GM18520 (cell line): Measurements from ENCODE around the gene FCGR3B.
A peak's percentile ranks its signal among the peaks of the same experiment; 100 is the strongest.
"Not testable (repeated sequence)": the region's sequence is repeated elsewhere in the genome, so short reads cannot be mapped to it uniquely, and the experiment has no call there.

Experiments used
- ATAC-seq: cut with Tn5 transposase; IDR thresholded peaks from one replicate; pipeline ENCODE4 v1.9.1; 2021; ENCODE audit not compliant: unreplicated experiment

FCGR3B gene

GRCh38 chr1:161631076-161631475 lies at the start of gene FCGR3B:
FCGR3B (minus strand) TSS chr1:161631176; CDS start chr1:161631094, 82 bp downstream.
- no peak for ATAC-seq

DNA sequence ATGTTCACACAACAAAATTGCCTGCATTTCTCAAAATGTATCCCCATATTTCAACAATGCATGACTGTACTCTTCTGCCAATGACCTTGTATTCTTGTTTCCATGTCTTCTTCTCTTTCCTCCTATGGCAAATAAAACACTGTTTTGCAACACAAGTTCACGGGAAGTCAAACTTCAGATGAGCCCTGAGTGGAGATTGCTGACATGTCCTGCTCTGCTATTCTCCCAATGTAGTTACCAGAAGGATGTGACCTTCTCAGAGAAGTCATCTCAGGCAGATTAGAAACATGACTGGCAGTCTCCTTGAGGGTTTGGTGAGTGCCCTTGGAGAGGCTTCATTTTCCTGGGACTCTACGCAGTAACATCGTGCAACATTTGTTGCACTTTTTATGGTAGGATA lies 47.5 kb upstream of the FCGR3B start:
- ATAC-seq: no peak

- no peak for ATAC-seq
Observed at GRCh38 chr1:161676958-161677689, 46.1 kb upstream of the FCGR3B start.

DNA sequence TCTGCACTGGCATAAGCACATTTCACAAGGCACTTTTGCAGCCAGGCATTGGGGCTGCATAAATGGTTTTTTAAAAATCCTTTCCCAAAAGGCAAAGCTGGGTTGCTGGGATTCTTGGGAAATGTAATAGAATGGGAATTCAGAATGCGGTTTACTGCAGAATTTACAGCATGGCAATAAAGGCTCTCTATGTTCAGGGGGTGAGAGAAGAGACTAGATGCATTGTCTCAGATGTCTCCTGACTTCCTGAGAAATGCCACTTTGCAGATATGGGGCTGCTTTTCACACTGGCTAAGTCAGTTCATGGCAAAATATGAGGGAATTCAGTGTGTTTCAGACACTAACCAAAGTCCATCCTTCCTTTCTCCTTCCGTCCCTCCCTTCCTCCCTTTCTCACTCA lies 45.5 kb upstream of the FCGR3B start:
- no peak for ATAC-seq

- not testable (repeated sequence) for ATAC-seq
Observed at GRCh38 chr1:161674908-161675307, 43.9 kb upstream of the FCGR3B start.

GRCh38 chr1:161674447-161674846 lies 43.5 kb upstream of the FCGR3B start:
- not testable (repeated sequence) for ATAC-seq

- not testable (repeated sequence) for ATAC-seq
Observed at GRCh38 chr1:161673437-161673836, 42.5 kb upstream of the FCGR3B start.

- ATAC-seq: not testable (repeated sequence)
Observed at GRCh38 chr1:161671045-161672020, 40.4 kb upstream of the FCGR3B start.

- not testable (repeated sequence) for ATAC-seq
Observed at GRCh38 chr1:161664689-161665088, 33.7 kb upstream of the FCGR3B start.

DNA sequence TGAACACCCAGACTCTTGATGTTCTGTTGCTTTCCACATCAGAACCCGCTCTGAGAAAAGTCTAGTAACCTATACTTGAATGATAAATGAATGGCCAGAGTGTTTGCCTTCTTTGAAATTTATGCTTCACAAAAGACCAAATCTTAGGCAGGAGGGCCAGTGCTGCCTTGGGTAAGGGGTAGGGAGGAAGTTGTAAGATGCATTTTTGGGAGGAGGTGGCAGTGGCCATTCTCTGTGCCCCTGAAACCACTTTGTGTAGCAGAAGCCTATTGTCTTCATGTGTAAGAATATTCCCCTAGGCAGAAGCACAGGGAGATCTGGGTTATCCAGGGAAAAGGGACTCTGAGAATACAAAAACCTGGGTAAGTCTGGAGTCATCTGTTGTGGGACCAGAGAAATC lies 32.6 kb upstream of the FCGR3B start:
- not testable (repeated sequence) for ATAC-seq

GRCh38 chr1:161662684-161663339 lies 31.8 kb upstream of the FCGR3B start, which contains the start of gene FCGR2B:
FCGR2B (plus strand) TSS chr1:161663143; CDS start chr1:161663242, 99 bp downstream.
- peak; percentile 44 for ATAC-seq

DNA sequence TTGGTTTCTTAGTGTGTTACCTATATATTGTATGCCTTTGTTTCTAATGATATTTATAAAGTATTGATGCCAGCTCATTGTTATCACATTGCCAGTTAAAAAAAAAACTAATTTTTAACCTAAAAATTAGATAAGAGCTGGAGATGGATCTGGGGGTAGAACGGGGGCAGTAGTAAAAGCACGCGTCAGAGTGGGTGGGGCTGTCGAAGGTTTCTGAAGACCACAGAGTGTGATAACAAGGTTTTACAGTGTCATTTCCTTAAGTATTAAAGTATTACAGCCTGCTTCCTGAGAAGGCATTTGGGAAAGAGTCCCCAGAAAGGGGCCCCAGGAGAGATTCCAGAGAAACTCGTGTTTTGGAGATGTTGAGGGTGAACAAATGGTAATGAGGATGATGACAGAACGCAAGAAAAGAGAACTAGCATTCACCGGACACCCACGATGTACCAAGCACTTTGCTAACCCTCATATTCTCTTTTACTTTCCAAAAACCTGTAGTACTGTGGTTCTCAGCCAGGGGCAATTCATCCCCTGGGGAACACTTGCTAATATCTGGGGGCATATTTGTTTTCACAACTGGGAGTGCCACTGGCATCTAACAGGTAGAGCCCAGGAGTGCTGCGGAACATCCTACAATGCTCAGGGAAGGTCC lies 30.8 kb upstream of the FCGR3B start:
- ATAC-seq: not testable (repeated sequence)

DNA sequence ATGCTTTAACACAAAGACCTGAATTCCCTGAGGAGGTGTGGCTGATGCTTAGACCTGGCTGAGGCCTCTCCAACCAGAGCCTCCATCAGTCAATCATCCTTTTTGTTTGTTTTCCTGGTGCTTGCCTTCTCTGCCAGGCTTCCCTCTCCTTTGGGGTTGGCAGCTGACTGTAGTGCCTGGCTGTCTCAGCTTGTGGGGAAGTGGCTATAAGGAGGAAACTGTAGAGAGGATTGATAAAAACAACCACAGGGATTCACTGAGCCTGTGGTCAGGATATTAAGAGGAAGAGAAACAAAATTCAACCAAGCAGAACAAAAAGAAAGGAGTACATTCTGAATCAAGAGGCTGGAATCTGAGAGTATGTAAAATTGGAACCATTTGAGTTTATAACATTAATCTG lies 27.5 kb upstream of the FCGR3B start:
- ATAC-seq: not testable (repeated sequence)

- not testable (repeated sequence) for ATAC-seq
Observed at GRCh38 chr1:161653971-161654370, 23.0 kb upstream of the FCGR3B start.

DNA sequence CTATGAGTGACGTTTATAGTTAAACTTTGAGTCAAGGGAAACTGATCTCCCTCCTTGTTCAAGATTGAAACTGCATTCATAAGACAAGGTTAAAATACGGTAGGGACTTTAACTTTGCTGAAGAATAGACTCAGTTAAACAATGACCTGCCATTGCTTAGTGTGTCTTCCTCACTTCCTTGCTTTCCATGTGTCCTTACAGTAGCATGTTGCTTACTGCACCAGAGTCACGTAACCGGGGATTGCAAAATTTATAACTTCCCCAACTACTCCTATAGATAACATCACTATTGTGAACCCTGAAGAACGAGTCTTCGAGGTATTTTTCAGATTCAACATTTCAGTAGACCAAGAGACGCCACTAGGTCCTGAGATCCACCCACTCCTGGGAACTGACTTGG lies 22.6 kb upstream of the FCGR3B start:
- ATAC-seq: not testable (repeated sequence)

GRCh38 chr1:161647507-161648360 lies 16.8 kb upstream of the FCGR3B start:
- ATAC-seq: peak; percentile 43

GRCh38 chr1:161644855-161645254 lies 13.9 kb upstream of the FCGR3B start:
- ATAC-seq: not testable (repeated sequence)

DNA sequence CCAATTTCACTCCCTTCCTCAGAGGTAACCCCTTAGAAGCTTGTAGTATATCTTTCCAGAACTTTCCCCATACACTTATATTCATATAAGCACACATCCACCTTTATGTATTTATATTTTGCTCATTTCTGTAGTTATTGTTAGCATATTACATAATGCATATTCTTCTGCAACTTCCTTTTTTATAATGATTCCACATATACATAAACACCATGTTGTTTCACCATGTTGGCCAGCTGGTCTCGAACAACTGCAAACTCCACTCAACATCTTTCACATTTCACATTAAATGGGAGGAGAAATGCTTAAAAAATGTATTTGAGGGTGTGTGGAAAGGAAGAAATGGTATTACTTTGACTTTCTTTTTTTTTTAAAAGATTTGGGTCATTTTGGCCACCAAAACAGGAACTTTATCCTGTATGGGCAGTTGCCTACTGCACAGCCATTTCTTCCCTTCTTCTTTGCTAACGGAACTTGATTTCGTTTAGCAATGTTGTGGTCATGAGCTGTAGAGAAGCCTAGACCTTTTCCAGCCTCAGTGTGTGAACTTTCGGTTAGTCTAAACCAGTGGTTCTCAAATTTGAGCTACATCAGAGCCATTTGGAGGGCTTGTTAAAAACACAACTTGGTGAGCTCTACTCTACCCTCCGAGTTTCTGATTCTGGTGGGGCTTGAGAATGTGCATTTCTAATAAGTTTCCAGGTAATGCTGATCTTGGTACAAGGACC lies 12.7 kb upstream of the FCGR3B start:
- ATAC-seq: not testable (repeated sequence)

DNA sequence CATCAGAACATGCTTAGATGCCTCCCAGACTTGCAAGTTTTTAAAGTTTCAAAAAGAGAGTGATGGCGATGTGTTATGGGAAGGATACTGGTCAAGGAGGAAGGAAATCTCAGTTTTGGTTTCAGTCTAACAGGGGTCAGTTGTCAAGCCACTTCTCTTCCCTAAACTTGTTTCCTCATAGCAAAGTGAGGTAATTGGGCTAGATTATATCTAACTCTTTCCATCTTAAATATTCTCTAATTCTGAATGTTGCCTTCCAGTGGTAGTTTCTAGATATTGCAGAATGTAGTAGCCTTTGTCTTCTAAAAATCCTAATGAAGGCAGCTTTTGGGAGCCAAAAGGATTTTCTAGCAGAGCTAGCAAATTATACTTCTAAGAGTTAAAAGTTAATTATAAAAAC lies 11.7 kb upstream of the FCGR3B start:
- not testable (repeated sequence) for ATAC-seq
